GM12878 (cell line): ENCODE measurements around the gene KLC3.

Experiments
- BRCA1 ChIP-seq: IDR thresholded peaks from 2 replicates; pipeline ENCODE4 v1.6.1; 2011; ENCODE audit warnings: low read depth, low read length, improper control_type of control experiment
- HDAC2 ChIP-seq: fragments of 200-600 bp; sonication (generic); IDR thresholded peaks from 2 replicates; pipeline ENCODE4 v1.6.1; 2017
- NR2C2 ChIP-seq: IDR thresholded peaks from 2 replicates; pipeline ENCODE4 v1.6.1; 2011; ENCODE audit warnings: borderline replicate concordance, low read depth; ENCODE audit not compliant: control insufficient read depth, insufficient read length
- POLR2A ChIP-seq: IDR thresholded peaks from 2 replicates; pipeline ENCODE4 v1.6.1; 2011; ENCODE audit warnings: low read depth, mild to moderate bottlenecking, low read length
- POU2F2 ChIP-seq: IDR thresholded peaks from 3 replicates; pipeline ENCODE4 v1.6.1; 2011; ENCODE audit warnings: low read depth, mild to moderate bottlenecking, low read length, borderline replicate concordance
- SMC3 ChIP-seq: IDR thresholded peaks from 2 replicates; pipeline ENCODE4 v1.6.1; 2011; ENCODE audit warnings: low read length, improper control_type of control experiment, borderline replicate concordance
- STAT3 ChIP-seq: IDR thresholded peaks from 2 replicates; pipeline ENCODE4 v1.6.1; 2011; ENCODE audit warnings: low read depth, low read length, improper control_type of control experiment
- TF ChIP-seq, protein P1 (sequence below): fragments of 450-650 bp; IDR thresholded peaks from 2 replicates; pipeline ENCODE4 v1.6.1; 2017; ENCODE audit warnings: mild to moderate bottlenecking, moderate library complexity
- TF ChIP-seq, protein P2 (sequence below), 3 experiments: IDR thresholded peaks in 2 of 3; conservative IDR thresholded peaks in 1 of 3; 2 replicates each; pipeline ENCODE4 v1.5.1; 2011; ENCODE audit warnings: low read depth in 3 of 3, low read length in 3 of 3, mild to moderate bottlenecking in 3 of 3, control low read depth in 2 of 3, moderate library complexity in 2 of 3, inconsistent platforms in 1 of 3, mixed read lengths in 1 of 3; ENCODE audit not compliant: control insufficient read depth in 2 of 3, insufficient read depth in 1 of 3; ENCODE audit errors: extremely low read depth in 1 of 3

DNA sequence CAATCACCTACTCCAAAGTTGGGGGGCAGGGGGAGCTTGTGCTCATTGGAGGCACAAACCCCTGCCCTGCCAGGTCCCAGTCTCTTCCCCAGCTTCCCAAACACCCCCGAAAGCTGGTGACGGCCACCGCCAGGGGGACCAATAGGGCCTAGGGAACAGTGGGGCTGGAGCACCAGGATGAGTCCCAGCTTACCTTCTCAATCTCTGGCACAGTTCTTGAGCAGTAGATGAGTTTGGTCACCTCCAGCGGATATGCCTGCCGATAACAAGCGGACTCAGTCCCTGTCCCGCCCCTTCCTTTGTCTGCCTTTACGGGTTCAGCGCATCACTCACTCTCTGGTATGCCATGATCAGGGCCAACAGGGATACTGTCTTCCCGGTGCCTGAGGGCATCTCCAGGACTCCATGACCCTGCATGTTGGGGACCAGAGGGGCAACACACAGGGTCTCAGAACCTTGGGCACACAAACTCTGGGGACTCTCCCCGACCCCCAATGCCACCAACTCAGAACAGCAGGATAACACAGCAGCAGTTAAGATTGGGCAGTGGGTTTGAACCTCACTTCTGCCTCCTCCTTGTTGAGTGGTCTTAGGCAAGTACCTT, 28.3 kb downstream of the KLC3 start:
- TF ChIP-seq POLR2A (no peak), STAT3 (no peak), SMC3 (no peak), POU2F2 (no peak), NR2C2 (no peak), BRCA1 (no peak), HDAC2 (no peak)
- TF ChIP-seq, protein P1, sequence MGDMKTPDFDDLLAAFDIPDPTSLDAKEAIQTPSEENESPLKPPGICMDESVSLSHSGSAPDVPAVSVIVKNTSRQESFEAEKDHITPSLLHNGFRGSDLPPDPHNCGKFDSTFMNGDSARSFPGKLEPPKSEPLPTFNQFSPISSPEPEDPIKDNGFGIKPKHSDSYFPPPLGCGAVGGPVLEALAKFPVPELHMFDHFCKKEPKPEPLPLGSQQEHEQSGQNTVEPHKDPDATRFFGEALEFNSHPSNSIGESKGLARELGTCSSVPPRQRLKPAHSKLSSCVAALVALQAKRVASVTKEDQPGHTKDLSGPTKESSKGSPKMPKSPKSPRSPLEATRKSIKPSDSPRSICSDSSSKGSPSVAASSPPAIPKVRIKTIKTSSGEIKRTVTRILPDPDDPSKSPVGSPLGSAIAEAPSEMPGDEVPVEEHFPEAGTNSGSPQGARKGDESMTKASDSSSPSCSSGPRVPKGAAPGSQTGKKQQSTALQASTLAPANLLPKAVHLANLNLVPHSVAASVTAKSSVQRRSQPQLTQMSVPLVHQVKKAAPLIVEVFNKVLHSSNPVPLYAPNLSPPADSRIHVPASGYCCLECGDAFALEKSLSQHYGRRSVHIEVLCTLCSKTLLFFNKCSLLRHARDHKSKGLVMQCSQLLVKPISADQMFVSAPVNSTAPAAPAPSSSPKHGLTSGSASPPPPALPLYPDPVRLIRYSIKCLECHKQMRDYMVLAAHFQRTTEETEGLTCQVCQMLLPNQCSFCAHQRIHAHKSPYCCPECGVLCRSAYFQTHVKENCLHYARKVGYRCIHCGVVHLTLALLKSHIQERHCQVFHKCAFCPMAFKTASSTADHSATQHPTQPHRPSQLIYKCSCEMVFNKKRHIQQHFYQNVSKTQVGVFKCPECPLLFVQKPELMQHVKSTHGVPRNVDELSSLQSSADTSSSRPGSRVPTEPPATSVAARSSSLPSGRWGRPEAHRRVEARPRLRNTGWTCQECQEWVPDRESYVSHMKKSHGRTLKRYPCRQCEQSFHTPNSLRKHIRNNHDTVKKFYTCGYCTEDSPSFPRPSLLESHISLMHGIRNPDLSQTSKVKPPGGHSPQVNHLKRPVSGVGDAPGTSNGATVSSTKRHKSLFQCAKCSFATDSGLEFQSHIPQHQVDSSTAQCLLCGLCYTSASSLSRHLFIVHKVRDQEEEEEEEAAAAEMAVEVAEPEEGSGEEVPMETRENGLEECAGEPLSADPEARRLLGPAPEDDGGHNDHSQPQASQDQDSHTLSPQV = no peak
- TF ChIP-seq, protein P2, sequence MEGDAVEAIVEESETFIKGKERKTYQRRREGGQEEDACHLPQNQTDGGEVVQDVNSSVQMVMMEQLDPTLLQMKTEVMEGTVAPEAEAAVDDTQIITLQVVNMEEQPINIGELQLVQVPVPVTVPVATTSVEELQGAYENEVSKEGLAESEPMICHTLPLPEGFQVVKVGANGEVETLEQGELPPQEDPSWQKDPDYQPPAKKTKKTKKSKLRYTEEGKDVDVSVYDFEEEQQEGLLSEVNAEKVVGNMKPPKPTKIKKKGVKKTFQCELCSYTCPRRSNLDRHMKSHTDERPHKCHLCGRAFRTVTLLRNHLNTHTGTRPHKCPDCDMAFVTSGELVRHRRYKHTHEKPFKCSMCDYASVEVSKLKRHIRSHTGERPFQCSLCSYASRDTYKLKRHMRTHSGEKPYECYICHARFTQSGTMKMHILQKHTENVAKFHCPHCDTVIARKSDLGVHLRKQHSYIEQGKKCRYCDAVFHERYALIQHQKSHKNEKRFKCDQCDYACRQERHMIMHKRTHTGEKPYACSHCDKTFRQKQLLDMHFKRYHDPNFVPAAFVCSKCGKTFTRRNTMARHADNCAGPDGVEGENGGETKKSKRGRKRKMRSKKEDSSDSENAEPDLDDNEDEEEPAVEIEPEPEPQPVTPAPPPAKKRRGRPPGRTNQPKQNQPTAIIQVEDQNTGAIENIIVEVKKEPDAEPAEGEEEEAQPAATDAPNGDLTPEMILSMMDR (IDR thresholded peaks at IDR 0.05 in 2 of 3, conservative IDR thresholded peaks at IDR 0.05 in 1 of 3; ENCODE audit: control insufficient read depth in 2 of 3, extremely low read depth in 1 of 3, insufficient read depth in 1 of 3, low read depth in 3 of 3, low read length in 3 of 3) = no peak
